Astrocyte (in vitro differentiated cells and primary cell): ENCODE results near the gene MICAL3. TPM values are rescaled to one million over a fixed set of nuclear protein-coding genes. Genes with fewer than 3 reads are reported as not detected.
A peak's percentile ranks its signal among the peaks of the same experiment; 100 is the strongest.

Experiments
- DNase-seq: peaks from one replicate; pipeline ENCODE4 v3.0.0-alpha.2; 2010; ENCODE audit warnings: low read depth
- FAIRE-seq: peaks from 2 replicates; lab custom pipeline; 2011; peaks lifted over from hg19 to GRCh38; lab: Jason Lieb, UNC
- H2AFZ ChIP-seq: 2 replicates; pipeline ENCODE4 v1.6.0; 2012; ENCODE audit warnings: low read depth, low read length, inconsistent platforms
- H3K27ac ChIP-seq: 2 replicates; pipeline ENCODE4 v1.5.1; 2011; ENCODE audit warnings: low read depth, low read length, inconsistent platforms
- H3K27me3 ChIP-seq: 2 replicates; pipeline ENCODE4 v1.6.0; 2011; ENCODE audit warnings: low read length, inconsistent platforms; ENCODE audit not compliant: insufficient read depth
- H3K36me3 ChIP-seq: 2 replicates; pipeline ENCODE4 v1.5.1; 2011; ENCODE audit warnings: low read length, inconsistent platforms; ENCODE audit not compliant: insufficient read depth
- H3K4me1 ChIP-seq: 2 replicates; pipeline ENCODE4 v1.5.1; 2011; ENCODE audit warnings: low read length, inconsistent platforms; ENCODE audit not compliant: insufficient read depth
- H3K4me2 ChIP-seq: 2 replicates; pipeline ENCODE4 v1.6.0; 2012; ENCODE audit warnings: low read length, inconsistent platforms
- H3K4me3 ChIP-seq: 2 replicates; pipeline ENCODE4 v1.5.1; 2011; ENCODE audit warnings: low read depth, mild to moderate bottlenecking, low read length, inconsistent platforms; ENCODE audit not compliant: insufficient read depth
- H3K79me2 ChIP-seq: 2 replicates; pipeline ENCODE4 v1.6.0; 2012; ENCODE audit warnings: mild to moderate bottlenecking, low read length, inconsistent platforms; ENCODE audit not compliant: insufficient read depth
- H3K9ac ChIP-seq: 2 replicates; pipeline ENCODE4 v1.6.0; 2012; ENCODE audit warnings: mild to moderate bottlenecking, low read length, inconsistent platforms
- H3K9me3 ChIP-seq: 2 replicates; pipeline ENCODE4 v1.5.1; 2012; ENCODE audit warnings: low read depth, mild to moderate bottlenecking, low read length, inconsistent platforms; ENCODE audit not compliant: insufficient read depth
- H4K20me1 ChIP-seq: 2 replicates; pipeline ENCODE4 v1.6.0; 2012; ENCODE audit warnings: low read length, inconsistent platforms; ENCODE audit not compliant: insufficient read depth
- H3K27ac Mint-ChIP-seq: one replicate; pipeline ENCODE4 v1.8.0; 2021; ENCODE audit warnings: mild to moderate bottlenecking, mixed read lengths; ENCODE audit not compliant: unreplicated experiment
- H3K27me3 Mint-ChIP-seq: one replicate; pipeline ENCODE4 v1.8.0; 2021; ENCODE audit warnings: low read depth, mixed read lengths; ENCODE audit not compliant: unreplicated experiment
- H3K36me3 Mint-ChIP-seq: one replicate; pipeline ENCODE4 v1.8.0; 2021; ENCODE audit warnings: low read depth, mixed read lengths; ENCODE audit not compliant: unreplicated experiment
- H3K4me1 Mint-ChIP-seq: one replicate; pipeline ENCODE4 v1.8.0; 2021; ENCODE audit warnings: low read depth, mixed read lengths; ENCODE audit not compliant: unreplicated experiment
- H3K4me3 Mint-ChIP-seq: one replicate; pipeline ENCODE4 v1.8.0; 2021; ENCODE audit warnings: mild to moderate bottlenecking, moderate library complexity, mixed read lengths; ENCODE audit not compliant: unreplicated experiment
- H3K9me3 Mint-ChIP-seq: one replicate; pipeline ENCODE4 v1.8.0; 2021; ENCODE audit warnings: mild to moderate bottlenecking, mixed read lengths; ENCODE audit not compliant: unreplicated experiment
- CTCF ChIP-seq: IDR thresholded peaks from 2 replicates; pipeline ENCODE4 v1.5.1; 2011; ENCODE audit warnings: low read depth, mild to moderate bottlenecking, inconsistent platforms, low read length, moderate library complexity; ENCODE audit not compliant: insufficient read depth
- EZH2 ChIP-seq: IDR thresholded peaks from 2 replicates; pipeline ENCODE4 v1.6.1; 2012; ENCODE audit warnings: mild to moderate bottlenecking, low read length, inconsistent platforms; ENCODE audit not compliant: insufficient read depth
- total RNA-seq: library from RNA; stranded (reverse); gene quantifications from 2 replicates; pipeline ENCODE4 v1.2.1, GENCODE V29; 2021

The MICAL3 gene
- total RNA-seq, 1 donor from 2014 or later, result 113 TPM

- H3K4me2 ChIP-seq, result peak overlapping the region; percentile 71
- no peak overlapping the region for H3K4me3 ChIP-seq
- H3K79me2 ChIP-seq, result no peaks in the 10 kb centered on the region
- H3K9me3 ChIP-seq, result no peaks in the 10 kb centered on the region
- peak overlapping the region; percentile 56 for H3K27ac ChIP-seq
- H3K27ac Mint-ChIP-seq, result peak overlapping the region; percentile 88
- TF ChIP-seq EZH2 (no peak), CTCF (no peak)
- H3K36me3 Mint-ChIP-seq, result no peaks in the 10 kb centered on the region
- no peaks in the 10 kb centered on the region for H3K36me3 ChIP-seq
- H4K20me1 ChIP-seq, result no peaks in the 10 kb centered on the region
- H3K27me3 Mint-ChIP-seq, result no peaks in the 10 kb centered on the region
- H3K9me3 Mint-ChIP-seq, result no peaks in the 10 kb centered on the region
- H3K4me1 ChIP-seq, result peaks cover 41% of the 10 kb centered on the region
- H2AFZ ChIP-seq, result peak overlapping the region; percentile 76
- H3K4me1 Mint-ChIP-seq, result peaks cover 50% of the 10 kb centered on the region
- H3K9ac ChIP-seq, result peak overlapping the region; percentile 46
- H3K4me3 Mint-ChIP-seq, result peak overlapping the region; percentile 28
- FAIRE-seq, result no peak
- H3K27me3 ChIP-seq, result no peaks in the 10 kb centered on the region
- peak; percentile 72 for DNase-seq
Measured at GRCh38 chr22:18060646-18061620, 36.6 kb upstream of the MICAL3 start.

GRCh38 chr22:18059991-18060390 is 35.6 kb upstream of the MICAL3 start:
- no peak for DNase-seq
- H3K4me1 Mint-ChIP-seq, result peaks cover 45% of the 10 kb centered on the region
- no peak overlapping the region for H3K27ac ChIP-seq

More at GRCh38 chr22:18059991-18060390, 35.6 kb upstream of the MICAL3 start:
- Mint-ChIP-seq H3K27me3 (no peaks in the 10 kb centered on the region), H3K27ac (peak overlapping the region; percentile 38), H3K4me3 (no peak overlapping the region), H3K9me3 (no peaks in the 10 kb centered on the region), H3K36me3 (no peaks in the 10 kb centered on the region)
- no peaks in the 10 kb centered on the region for H3K79me2 ChIP-seq
- H3K4me1 ChIP-seq, result peaks cover 46% of the 10 kb centered on the region
- H3K4me3 ChIP-seq, result no peak overlapping the region
- H3K36me3 ChIP-seq, result no peaks in the 10 kb centered on the region
- no peak for TF ChIP-seq CTCF
- no peak for TF ChIP-seq EZH2
- H3K4me2 ChIP-seq, result no peak overlapping the region
- no peak overlapping the region for H2AFZ ChIP-seq
- H3K9me3 ChIP-seq, result no peaks in the 10 kb centered on the region
- no peak for FAIRE-seq
- no peaks in the 10 kb centered on the region for H4K20me1 ChIP-seq
- no peak overlapping the region for H3K9ac ChIP-seq
- H3K27me3 ChIP-seq, result no peaks in the 10 kb centered on the region
